Activated CD4-positive, alpha-beta T cell treated with anti-CD3 and anti-CD28 coated beads, Interleukin-2, amount 50 U/mL, for 24 hours (primary cell): Measurements from ENCODE around the gene ABI2.
A peak's percentile ranks its signal among the peaks of the same experiment; 100 is the strongest.
"Not testable (repeated sequence)": the region's sequence is repeated elsewhere in the genome, so short reads cannot be mapped to it uniquely, and the experiment has no call there.

ENCODE experiments used
- DNase-seq, 2 donors: peaks; one replicate each; pipeline ENCODE4 v3.0.0-alpha.2; 2020; ENCODE audit warnings: low read depth in 1 of 2, low spot score in 1 of 2

Gene ABI2

DNA sequence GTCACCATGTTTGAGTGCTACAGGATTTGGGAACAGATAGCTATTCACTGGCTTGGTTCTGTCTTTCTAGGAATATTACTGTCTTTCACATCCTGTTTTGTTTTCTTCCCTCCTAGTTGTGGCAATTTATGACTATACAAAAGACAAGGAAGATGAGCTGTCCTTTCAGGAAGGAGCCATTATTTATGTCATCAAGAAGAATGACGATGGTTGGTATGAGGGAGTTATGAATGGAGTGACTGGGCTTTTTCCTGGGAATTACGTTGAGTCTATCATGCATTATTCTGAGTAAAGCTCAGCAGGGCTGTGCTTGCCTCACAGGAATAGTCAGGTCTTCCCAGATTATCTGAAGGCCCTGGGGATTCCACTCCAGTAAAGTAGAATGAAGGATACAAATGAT lies 98.9 kb downstream of the ABI2 start:
- no peak for DNase-seq

- not testable (repeated sequence) for DNase-seq
Observed at GRCh38 chr2:203429643-203430042, 101.4 kb downstream of the ABI2 start.

DNA sequence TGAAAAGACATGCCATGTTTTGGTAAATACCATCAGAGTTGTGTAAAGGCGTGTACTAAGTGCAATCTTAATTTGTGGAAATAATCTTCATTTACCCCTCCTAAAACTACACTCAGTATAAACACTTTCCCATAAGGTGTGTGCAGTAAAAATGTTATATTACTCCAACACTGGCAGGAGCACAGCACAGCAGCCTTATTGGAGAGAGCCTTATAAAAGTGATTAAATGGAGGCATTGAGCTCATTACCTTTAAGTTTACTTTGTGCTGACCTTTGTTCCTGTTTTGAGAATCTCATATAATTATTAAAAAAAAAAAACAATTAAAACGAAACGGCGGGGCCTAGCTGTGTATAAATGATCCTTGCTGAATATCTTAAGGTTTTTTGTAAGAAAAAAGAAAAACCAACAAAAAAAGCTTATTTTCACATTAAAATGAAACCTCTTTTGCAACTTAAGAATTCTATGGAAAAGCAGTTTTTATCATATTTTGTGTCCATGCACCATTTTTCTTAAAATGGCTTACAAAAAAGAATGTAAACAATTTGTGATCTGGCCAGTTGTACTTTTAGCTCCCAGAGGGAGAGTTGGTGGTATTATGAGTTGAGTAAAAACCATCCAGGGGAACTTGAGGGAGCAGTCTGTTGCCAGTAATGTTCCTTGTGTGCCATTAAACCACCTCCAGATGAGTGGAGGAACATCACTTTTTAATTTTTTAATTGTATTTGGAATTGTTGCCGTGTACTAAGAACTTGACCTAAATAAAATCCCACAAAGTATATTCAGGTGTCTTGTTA lies 103.4 kb downstream of the ABI2 start:
- no peak for DNase-seq

DNA sequence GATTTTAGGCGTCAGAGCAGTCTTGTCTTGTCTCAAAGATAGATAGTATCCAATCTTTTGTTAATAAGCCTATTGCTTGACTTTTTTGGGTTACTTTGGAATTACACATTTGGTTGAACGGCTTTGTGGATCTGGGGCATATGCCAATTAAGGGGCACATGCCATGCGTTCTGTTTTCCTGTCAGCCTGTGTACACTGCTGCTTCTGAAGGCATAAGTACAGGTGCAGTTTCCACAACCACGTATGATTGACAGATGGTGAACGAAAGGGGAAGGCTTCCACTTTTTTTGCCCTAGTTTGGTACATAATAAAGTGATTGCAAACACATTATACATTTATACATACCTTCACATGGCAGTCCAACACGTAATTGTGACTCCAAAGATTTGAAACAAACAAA lies 104.6 kb downstream of the ABI2 start:
- no peak for DNase-seq

DNA sequence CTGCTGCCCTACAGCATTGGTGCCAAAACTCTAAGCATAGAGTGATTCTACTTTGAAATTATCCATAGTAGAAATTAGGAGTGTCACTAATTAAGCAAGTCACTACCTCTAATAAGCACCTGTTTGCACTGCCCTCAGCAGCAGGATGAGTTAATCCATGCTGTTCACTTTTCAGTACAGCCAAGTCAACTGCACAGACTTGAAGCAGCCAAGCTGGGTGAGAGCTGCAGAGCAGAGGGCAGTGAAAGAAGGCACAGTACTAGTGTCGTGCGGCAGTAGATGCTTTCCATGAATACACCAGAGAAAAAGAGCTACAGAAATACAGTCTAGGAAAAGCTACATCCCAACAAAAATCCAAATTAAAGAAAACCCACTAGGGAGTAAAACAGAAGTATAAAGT lies 108.3 kb downstream of the ABI2 start:
- DNase-seq: no peak

DNA sequence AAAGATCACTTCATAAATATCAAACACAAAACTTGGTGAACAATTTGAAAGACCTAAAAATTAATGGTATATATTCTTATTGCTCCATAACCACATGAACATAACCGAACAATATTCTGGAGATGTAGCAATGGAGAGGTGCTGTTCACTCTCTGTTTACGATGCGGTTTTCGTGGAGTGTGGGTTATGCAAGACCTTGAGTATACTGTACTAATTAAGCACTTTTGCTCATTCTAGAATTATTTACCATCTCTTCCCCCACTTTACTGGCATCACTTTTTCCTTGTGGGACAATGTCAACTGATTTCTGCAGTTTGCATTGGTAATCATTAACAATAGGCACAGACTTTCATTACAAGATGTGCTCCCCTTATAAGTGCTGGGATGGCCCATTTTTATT lies 109.3 kb downstream of the ABI2 start:
- no peak for DNase-seq

DNA sequence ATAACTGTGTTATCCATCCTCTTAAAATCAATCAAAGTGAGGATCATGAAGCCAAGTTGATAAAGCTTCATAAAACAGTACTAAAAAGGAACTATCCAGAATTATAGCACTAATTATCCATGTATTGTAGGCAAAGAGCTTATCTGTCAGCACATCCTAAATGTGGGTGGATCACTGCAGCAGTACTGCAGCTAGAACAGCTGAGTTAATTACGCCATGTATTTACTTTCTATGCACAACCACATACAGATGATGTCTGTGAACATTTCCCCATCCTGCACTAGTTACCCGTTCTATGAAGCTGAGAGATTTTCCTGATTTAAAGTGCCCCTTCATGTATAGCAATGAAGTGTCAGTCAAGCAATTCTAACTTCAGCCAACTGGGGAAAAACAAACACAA lies 110.3 kb downstream of the ABI2 start:
- no peak for DNase-seq

GRCh38 chr2:203440671-203441070 lies 112.5 kb downstream of the ABI2 start:
- no peak for DNase-seq

- no peak for DNase-seq
Observed at GRCh38 chr2:203441463-203441862, 113.3 kb downstream of the ABI2 start.

DNA sequence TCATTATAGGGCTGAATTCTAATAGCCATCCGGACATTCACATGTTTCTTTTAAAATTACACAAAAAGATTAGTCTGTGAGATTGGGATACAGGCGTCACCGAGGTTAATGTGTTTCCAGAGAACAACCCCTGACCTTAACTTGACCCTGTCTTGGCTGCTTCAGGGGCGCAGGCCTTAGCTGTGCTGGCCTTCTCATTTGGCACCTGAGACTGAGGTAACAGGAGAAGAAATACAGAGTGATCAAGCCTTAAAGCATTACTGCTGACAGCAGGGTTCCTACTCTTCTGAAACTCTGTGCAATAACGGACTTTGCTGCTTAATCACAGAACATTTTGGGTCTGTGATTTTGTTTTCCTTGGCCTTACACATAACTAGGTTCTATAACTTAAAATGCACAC lies 114.3 kb downstream of the ABI2 start:
- no peak for DNase-seq

DNA sequence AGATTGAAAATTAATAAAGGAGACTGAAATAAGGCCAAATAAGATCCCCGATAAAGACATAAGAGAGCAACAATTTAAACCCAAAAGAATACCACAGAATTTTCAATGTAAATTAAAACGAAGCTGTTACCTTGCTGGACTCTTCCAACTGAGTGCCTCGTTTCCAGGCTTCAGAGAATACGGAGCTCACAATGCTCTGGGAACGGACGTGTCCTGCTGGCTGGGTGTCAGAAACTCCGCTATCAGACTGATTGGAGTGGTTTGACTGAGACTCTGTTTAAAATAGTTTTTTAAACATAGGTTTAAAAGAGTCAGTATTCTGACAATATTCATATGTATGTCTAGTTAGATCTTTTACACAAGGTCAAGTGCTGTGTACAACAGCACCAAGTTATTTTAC lies 116.5 kb downstream of the ABI2 start:
- DNase-seq: no peak

DNA sequence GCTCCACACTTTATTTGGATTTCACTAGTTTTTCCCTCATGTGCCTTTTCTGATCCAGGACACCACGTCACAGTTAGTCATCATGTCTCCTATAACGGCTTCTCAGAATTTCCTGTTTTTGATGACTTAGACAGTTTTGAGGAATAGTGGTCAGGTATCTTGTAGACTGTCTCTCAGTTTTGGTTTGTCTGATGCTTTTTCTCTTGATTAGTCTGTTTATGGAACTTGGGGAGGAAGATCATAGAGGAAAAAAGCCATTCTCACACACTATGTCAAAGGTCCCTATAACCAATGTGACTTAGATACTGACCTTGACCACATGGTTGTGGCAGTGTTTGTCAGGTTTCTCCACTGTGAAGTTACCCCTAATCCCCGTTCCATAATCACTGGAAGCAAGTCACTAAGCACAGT lies 117.9 kb downstream of the ABI2 start:
- DNase-seq: no peak

GRCh38 chr2:203446780-203447179 lies 118.6 kb downstream of the ABI2 start:
- no peak for DNase-seq

GRCh38 chr2:203450561-203450960 lies 122.4 kb downstream of the ABI2 start:
- no peak for DNase-seq

GRCh38 chr2:203451011-203451410 lies 122.8 kb downstream of the ABI2 start:
- DNase-seq: no peak

- no peak for DNase-seq
Observed at GRCh38 chr2:203451689-203452088, 123.5 kb downstream of the ABI2 start.

- peak in 1 of 2 donors; percentile 11 for DNase-seq
Observed at GRCh38 chr2:203453858-203454451, 125.8 kb downstream of the ABI2 start.

DNA sequence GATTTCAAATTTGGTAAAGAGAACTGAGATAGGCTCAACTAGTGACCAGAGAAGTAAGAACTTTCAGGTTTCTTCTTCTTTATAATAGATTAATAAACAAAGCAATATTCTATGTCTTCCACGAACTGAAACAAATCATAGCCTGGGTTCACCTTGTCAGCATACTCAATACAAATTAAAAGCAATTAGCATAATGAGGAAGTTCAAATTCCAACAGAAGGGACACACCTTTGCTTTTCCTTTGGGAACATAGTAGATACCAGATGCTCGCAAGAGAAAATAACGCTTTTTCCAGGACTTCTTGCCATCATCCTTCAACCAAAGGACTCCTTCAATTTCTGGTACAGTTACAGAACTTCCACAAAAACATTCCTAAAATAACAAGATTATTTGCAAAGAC lies 127.0 kb downstream of the ABI2 start:
- no peak for DNase-seq

DNA sequence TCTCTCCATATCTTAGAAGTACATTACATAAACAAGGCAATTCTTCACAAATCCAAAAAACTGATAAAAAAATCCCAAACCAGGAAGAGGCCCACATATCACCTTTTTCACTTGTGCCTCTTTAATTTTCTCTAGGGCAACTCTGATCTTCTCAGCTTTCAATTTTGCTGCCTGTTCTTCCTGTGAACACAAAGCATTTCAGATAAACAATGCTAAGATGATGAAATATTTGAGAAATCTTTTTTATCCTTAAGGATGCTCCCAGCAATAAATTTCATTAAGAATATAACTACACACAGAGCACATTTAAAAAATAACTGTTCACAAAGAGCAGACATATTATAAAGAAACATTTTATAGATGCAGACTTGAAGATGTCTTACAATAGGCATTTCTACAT lies 133.6 kb downstream of the ABI2 start:
- no peak for DNase-seq

- DNase-seq: no peak
Observed at GRCh38 chr2:203462308-203462707, 134.1 kb downstream of the ABI2 start.

GRCh38 chr2:203463266-203463678 lies 135.1 kb downstream of the ABI2 start:
- DNase-seq: no peak

DNA sequence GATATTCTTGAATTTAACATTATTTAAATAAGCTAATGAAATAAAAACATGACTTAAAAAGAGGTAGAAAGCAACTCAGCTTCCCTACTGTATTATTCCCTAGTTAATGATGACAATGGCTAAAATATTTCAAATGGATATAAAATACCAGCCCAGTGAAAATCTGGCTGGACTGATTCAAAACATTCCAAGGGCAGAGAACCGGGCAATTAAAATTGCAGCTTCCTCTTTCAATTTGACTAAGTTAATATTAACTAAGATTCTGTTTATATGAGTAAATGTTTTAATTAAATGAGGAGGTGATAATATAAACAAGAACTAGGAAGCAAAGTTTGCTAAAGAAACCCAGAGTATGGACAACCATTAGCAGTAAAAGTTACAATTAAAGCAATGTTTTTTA lies 141.4 kb downstream of the ABI2 start:
- no peak for DNase-seq

- DNase-seq: no peak
Observed at GRCh38 chr2:203470371-203470770, 142.2 kb downstream of the ABI2 start.
